GM12873 (cell line): Measurements from ENCODE around the gene ADARB2.

Source experiments
- TF ChIP-seq, protein P1 (sequence below): IDR thresholded peaks from 2 replicates; pipeline ENCODE4 v1.5.1; 2012; ENCODE audit warnings: low read depth, mild to moderate bottlenecking, moderate library complexity, low read length, control low read depth; ENCODE audit not compliant: insufficient read depth; ENCODE audit errors: missing control alignments

The ADARB2 gene

DNA sequence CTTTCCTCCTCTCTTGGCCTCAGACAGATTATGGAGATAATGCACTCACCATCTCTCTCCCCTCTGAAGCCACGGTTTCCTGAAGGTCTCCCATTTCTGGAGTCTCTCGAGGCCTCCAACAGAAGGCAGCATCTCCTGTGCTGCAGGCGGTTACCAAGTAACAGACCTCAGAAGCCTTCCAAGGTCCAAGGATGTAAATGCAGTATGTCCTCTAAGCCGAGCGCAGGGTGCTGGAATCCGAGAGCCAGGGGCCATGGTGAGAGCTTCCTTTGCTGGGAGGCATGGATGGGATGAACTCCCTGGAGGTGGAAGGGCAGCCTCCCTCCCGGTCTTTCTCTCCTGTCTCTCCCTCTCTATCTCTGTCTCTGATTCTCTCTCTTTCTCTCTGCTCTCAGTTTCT, 79.8 kb downstream of the ADARB2 start:
- TF ChIP-seq, protein P1, sequence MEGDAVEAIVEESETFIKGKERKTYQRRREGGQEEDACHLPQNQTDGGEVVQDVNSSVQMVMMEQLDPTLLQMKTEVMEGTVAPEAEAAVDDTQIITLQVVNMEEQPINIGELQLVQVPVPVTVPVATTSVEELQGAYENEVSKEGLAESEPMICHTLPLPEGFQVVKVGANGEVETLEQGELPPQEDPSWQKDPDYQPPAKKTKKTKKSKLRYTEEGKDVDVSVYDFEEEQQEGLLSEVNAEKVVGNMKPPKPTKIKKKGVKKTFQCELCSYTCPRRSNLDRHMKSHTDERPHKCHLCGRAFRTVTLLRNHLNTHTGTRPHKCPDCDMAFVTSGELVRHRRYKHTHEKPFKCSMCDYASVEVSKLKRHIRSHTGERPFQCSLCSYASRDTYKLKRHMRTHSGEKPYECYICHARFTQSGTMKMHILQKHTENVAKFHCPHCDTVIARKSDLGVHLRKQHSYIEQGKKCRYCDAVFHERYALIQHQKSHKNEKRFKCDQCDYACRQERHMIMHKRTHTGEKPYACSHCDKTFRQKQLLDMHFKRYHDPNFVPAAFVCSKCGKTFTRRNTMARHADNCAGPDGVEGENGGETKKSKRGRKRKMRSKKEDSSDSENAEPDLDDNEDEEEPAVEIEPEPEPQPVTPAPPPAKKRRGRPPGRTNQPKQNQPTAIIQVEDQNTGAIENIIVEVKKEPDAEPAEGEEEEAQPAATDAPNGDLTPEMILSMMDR = no peak

DNA sequence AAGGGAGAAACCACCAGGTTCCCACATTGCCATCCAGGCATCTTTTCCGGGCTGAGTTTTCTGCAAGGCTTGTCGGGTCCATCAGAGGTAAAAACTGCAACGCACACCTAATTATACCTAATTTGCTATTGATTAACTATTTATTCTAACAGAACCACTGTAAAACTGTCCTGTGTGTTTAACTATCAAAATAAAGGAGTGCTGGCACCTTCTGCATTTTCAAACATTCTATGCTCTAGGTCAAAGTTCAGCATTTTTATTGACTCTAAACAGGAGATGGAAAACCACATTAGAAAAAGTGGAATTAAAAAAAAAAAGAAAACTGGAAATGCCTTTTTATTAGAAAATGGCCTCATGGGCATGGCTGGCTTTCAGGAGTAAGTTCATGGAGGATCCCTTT, 82.0 kb downstream of the ADARB2 start:
- TF ChIP-seq, protein P1 = no peak

DNA sequence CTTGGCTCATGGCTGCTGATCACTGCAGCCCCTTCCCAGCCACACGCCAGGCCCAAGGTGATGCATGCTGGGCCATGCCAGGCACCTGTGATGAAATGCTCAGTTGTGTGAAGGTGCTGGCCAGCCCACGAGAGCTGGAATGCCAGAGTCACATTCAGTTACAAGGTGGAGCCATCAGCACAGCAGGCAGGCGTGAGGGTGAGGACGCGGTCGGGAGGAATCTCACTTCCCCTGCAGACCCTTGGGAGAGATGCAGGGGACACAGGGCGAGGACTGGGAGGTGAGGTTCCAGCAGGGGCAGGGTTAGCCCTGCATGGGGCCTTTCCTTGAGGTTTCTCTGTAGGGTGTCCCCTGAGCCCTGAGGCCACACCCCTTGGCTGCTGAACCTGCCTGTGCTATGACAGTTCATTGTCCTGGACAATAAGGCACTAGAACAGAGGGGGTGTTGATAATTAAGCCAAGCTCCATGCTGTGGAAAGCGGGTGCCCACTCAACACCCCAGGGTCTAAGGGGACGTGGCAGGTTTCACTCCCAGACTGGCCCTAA, 82.4 kb downstream of the ADARB2 start:
- TF ChIP-seq, protein P1 = no peak

DNA sequence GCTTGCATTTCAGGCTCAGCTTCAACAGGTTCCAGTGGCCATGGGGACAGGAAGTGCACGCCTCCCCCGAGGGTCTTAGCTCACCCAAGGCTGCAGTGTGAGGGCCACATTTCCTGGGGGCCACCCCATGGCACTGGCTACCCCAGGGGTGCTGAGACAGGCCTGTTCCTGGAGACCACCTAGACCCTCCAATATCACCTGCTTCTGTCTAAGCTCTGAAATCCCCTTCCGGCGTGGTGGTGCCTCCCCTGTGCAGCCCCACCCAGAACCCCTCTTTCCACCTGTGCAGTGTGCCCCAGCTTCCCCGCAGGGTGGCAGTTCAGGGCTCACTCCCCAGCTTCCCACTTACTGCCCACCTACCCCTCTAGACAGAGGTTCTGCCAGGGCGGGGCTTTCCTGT, 83.1 kb downstream of the ADARB2 start:
- TF ChIP-seq, protein P1 = no peak

DNA sequence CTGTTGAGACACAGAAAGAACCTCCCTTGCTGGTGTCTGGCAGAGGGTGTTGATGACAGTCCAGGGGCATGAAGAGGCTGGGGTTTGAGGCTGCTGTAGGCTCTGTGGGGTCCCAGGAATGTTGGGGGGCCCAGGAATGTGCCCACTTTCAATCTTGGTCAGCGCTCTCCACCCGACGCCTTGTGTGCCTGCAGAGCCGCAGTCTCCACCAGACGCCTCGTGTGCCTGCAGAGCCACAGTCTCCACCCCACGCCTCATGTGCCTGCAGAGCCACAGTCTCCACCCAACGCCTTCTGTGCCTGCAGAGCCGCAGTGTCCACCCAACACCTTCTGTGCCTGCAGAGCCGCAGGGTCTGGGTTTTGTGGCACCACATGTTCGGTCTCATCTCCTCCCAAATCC, 84.0 kb downstream of the ADARB2 start:
- TF ChIP-seq, protein P1 = no peak

DNA sequence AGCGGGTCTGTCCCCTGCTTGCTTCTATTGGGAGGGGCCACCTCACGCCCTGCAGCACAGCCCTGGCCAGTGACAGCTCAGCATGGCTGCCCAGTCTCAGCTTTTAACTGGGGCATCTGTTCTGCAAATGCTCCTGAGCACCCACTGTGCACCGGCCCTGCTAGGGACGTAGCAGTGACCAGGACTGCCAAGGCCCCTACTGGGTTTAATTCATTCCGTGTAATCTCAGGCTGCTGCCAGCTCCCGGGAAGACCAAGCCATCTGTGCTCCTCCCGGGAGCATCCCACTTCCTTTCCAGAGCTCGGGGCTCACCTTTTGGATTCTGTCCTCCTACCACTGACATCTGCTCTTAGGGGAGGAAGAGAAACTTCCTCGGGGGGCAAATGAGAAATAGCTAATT, 85.2 kb downstream of the ADARB2 start:
- TF ChIP-seq, protein P1 = no peak

DNA sequence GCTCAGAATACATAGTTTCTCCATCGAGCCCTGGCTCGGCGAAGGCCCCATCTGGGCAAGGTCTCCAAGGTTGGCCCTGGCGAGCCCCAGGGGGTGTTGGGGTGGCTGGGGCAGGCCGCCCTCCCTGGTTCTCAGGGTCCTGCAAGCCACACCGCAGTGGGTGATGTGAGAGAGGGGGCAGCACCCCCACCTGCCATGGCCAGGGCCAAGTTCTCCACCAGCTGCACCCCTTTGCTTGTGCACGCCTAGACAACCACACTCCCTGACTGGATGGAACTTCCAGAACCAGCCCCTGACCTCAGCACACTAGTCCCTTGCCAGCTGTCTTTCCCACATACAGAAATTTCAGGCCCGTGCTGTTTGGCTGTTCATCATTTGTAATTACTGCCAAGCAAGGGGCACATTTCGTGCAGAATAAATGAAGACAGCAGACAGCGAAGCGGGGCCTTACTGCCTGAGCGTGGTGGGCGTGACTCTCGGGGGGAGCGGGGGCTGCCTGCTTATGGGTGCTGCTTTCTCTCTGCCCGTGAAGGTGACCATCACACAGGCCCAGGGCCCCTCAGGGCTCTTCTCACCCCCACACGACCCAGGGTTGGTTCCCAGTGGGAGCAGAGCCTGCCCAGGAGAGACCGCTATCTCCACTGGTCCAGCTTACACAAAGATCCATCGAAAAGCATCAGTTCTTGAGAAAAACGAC, 85.9 kb downstream of the ADARB2 start:
- TF ChIP-seq, protein P1 = no peak
